Measurements from ENCODE around the gene FLYWCH2.

DNA sequence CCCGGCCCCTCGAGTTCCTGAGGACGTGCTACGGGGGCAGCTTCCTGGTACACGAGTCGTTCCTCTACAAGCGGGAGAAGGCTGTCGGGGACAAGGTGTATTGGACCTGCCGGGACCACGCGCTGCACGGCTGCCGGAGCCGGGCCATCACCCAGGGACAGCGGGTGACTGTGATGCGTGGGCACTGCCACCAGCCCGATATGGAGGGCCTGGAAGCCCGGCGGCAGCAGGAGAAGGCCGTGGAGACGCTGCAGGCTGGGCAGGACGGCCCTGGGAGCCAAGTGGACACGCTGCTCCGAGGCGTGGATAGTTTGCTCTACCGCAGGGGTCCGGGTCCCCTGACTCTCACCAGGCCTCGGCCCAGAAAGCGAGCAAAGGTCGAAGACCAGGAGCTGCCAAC, 50.1 kb downstream of the FLYWCH2 start:
- TF ChIP-seq, protein P1, sequence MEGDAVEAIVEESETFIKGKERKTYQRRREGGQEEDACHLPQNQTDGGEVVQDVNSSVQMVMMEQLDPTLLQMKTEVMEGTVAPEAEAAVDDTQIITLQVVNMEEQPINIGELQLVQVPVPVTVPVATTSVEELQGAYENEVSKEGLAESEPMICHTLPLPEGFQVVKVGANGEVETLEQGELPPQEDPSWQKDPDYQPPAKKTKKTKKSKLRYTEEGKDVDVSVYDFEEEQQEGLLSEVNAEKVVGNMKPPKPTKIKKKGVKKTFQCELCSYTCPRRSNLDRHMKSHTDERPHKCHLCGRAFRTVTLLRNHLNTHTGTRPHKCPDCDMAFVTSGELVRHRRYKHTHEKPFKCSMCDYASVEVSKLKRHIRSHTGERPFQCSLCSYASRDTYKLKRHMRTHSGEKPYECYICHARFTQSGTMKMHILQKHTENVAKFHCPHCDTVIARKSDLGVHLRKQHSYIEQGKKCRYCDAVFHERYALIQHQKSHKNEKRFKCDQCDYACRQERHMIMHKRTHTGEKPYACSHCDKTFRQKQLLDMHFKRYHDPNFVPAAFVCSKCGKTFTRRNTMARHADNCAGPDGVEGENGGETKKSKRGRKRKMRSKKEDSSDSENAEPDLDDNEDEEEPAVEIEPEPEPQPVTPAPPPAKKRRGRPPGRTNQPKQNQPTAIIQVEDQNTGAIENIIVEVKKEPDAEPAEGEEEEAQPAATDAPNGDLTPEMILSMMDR (IDR thresholded peaks at IDR 0.05; ENCODE audit: insufficient read depth, low read length, poor library complexity, severe bottlenecking), result no peak
- TF ChIP-seq EZH2phosphoT487 (conservative IDR thresholded peaks at IDR 0.05; ENCODE audit: low read length), result no peak
